HG02840 (cell line): ENCODE data around the gene RNFT2.

Experiments used
- ATAC-seq: cut with Tn5 transposase; IDR thresholded peaks from one replicate; pipeline ENCODE4 v1.9.1; 2021; ENCODE audit warnings: mild to moderate bottlenecking, moderate library complexity, moderate number of reproducible peaks; ENCODE audit not compliant: unreplicated experiment, low FRiP score

RNFT2 gene

GRCh38 chr12:116867523-116867922 lies 129.4 kb downstream of the RNFT2 start:
- ATAC-seq = no peak

DNA sequence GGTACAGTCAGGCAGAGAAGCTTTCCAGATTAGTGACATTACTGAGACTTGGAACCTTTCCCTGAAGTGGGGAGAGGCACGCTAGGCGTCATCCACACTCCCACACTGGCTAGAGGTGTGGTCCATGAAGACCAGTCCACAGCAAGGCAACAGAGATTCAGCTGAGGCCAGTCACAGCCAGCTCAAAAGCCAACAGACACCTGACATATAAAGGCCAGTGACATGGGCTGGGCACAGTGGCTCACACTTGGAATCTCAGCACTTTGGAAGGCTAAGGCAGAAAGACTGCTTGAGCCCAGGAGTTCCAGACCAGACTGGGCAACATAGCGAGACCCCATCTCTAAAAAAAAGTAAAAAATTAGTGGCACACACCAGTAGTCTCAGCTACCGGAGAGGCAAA lies 132.2 kb downstream of the RNFT2 start:
- no peak for ATAC-seq

DNA sequence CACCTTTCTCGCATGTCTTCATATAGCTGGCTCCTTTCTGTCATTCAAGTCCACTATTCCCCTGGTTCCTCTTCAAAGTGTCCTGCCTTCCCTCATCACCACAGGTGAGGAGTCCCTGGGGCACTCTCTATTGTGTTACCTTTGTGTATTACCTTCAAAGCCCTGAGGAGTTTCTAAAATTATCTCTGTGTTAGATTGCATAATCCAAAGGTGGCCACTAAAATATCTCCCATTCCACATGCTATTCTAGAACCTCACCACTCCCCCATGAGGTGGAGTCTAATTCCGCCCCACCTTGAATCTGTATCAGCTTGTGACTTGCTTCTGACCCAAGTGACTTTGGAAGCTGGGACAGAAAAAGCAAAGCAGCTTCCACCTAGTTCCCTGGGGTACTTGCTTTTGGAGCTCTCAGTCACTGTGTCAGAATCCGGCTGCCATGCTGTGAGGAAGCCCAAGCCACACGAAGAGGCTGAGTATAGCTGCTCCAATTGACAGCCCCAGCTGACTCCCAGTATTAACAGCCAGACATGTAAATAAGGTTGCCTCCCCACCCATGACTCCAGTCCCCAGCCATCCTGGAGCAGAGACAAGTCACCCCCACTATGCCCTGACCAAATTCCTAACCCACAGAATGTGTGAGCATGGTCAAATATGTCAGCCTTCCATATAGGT lies 136.3 kb downstream of the RNFT2 start:
- no peak for ATAC-seq

DNA sequence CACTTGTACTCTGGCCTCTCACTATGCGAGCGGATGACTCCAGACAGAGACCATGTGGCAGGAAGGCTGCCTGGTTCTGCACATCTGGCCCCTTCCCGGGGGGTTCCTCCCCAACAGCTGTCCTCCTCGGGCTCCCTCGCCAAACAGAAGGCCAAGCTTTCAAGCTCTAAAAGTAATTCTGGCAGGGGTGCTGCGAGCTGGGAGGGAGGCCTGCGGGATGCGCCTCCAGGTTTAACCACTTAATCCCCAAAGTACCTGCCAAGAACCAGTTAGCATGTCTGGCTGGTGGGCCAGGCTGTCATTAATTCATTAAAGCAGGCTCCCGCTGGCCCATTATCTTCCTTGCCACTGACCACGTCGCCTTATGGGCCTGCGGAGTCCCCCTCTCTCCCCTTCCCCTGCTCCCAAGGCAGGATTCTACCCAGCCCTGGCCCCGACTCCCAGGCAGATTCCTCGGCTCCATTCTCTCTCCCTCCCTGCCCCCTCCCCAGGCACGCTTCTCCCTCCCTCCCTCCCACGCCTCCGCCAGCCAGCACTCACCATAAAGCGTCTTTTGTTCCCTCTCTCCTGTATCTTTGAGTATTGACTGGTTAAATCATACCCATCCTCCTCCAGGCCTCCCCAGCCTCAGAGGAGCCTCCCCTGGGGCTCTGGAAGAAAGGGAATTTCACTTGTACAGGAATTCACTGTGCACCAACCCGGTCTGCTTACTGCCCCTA lies 138.2 kb downstream of the RNFT2 start:
- ATAC-seq = no peak

DNA sequence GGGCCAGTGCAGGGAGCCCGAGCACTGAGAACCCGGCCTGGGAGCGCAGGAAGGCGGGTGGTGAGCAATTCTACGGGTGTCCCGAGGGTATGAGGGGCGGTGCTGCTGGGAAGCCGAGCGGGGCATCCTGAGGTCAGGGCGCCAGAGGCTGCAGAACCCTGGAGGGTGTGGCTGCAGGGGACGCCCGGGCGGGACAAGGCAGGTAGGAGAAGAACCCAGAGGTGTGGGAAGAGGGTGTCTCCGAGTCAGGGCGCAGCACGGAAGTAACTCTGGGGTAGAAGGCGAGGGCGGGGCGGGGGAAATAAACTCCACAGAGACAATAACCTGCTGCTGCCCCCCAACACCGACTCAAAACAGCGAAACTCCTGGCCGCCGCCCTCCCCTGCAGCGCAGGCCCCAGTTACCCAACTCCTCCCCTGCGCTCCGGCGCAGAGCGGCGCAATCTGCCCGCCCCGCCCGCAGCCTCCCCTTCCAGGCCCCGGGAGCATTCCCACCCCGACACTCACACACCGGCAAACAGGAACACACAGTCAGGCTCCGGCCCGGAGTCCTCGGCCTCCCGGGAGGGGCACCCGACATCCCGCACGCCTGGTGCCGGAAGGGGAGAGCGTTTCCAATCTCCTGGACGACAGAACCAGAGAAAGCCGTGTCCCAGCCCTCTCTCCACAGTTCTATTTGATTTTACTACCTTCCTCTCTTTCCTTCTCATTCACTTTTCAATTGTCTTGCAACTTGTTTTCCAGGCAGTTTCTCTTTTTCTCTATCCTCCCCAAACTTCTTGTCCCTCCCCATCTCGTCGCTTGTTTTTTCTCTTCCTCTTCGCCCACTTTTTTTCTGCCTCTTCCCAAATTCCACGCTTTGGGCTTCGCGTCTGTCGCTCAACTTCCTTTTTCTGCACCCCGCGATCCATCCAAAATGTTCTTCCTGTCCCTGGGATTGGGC lies 140.7 kb downstream of the RNFT2 start:
- no peak for ATAC-seq

DNA sequence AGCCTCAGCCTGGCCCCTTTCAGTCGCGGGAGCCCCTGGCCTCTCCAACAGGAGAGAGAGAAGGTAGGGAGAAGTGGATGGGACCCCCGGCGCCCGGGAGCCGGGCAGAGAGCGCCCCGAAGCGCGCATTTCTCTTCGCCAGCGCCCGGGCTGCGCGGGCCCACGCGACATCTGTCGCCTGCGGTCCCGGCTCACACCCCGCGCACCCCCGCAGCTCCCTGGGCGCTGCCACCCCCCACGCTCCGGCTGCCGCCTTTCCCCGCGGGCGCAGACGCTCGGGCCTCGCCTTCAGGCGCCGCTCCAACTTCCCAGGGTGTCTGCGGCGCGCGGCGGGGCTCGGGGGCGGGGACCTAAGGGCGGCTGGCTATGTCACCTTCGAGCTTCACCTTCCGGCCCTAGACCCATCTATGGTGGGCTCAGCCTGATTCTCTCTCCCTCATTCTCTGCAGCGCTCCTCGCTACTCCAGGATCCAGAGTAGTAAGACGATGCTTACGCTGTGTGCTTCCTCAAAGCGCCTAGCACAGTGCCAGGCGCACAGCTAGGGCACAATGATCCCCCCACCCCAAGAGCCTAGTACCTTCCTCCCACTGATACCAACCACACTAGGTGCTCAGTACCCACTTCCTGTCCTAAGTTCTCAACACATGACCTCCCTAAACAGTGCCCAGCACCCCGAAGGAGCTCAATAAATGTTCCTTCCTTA lies 141.5 kb downstream of the RNFT2 start:
- no peak for ATAC-seq

GRCh38 chr12:116880213-116880816 lies 142.2 kb downstream of the RNFT2 start:
- no peak for ATAC-seq

DNA sequence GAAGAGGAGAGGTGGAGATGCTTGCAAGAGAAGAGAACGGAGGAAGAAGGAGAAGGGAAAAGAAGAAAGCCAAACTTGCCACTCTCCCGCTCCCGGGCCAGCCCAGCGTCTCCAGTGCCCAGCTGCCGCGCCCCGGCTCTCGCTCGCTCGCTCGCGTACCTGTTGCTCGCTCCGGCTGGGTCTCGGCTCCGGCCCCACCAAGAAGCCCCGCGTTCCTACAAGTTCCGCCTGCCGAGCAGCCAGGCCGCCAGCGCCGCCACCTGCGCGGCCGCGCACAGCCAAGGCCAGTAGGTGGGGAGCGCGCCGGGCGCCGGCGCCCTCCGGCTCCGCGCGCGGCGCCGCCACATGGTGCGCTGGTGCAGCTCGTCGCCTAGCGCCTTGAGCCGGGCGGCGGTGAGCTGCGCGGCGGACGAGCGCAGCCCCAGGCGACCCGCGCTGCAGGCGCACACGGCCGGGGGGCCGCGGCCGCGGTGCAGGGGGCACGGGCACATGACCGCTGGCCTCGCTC lies 142.8 kb downstream of the RNFT2 start:
- ATAC-seq = peak; percentile 55

- no peak for ATAC-seq
Measured at GRCh38 chr12:116881325-116881876, 143.3 kb downstream of the RNFT2 start, which contains the start of gene HRK. Gene HRK, minus strand, starts transcription at chr12:116881441. Its CDS starts 134 bp downstream, at chr12:116881307.

GRCh38 chr12:116881877-116882507 lies 143.9 kb downstream of the RNFT2 start:
- no peak for ATAC-seq

DNA sequence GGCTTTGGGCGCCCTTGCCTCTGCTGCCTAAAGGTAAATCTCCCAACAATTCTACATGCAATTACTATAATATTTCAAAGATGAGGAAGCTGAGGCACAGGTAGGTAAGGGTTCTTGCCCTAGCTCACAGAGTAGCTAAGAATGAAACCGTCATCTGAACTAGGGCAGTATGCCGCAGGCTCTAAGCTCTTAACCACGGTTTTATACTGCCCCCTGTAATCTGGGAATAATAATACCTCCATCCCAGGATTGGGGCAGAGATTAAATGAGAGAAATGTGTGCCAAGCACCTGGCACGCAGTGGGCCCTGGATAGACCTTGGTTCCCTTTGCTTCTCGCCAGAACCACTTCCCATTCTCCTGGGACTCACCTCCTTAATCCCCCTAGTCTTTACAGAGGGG lies 144.6 kb downstream of the RNFT2 start:
- ATAC-seq = no peak

GRCh38 chr12:116884871-116885270 lies 146.8 kb downstream of the RNFT2 start:
- no peak for ATAC-seq

DNA sequence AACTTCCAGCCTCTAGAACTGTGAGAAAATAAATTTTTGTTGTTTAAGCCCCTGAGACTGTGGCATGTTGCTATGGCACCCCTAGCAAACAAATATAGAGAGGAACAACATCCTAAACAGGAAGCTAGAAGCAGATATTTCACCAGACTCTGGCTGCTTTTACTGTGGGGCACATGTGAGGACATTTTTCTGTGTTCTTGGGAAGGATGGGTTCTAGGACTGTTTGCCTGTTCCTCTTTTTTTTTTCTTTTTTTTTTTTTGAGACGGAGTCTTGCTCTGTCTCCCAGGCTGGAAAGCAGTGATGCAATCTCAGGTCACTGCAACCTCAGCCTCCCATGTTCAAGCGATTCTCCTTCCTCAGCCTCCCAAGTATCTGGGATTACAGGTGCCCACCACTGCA lies 147.4 kb downstream of the RNFT2 start:
- ATAC-seq = no peak

GRCh38 chr12:116887244-116887643 lies 149.1 kb downstream of the RNFT2 start:
- ATAC-seq = no peak

GRCh38 chr12:116887897-116888296 lies 149.8 kb downstream of the RNFT2 start:
- ATAC-seq = no peak

GRCh38 chr12:116890330-116890729 lies 152.2 kb downstream of the RNFT2 start:
- ATAC-seq = no peak

- ATAC-seq = no peak
Measured at GRCh38 chr12:116891019-116891418, 152.9 kb downstream of the RNFT2 start.

- ATAC-seq = no peak
Measured at GRCh38 chr12:116892349-116893140, 154.4 kb downstream of the RNFT2 start.
